GM23338 (cell line): Measurements from ENCODE around the gene SMIM21.

Experiments
- EZH2phosphoT487 ChIP-seq: fragments of 200-600 bp; sonication (generic); IDR thresholded peaks from one replicate; pipeline ENCODE4 v1.8.1; 2018; ENCODE audit warnings: antibody characterized with exemption; ENCODE audit not compliant: unreplicated experiment
- TF ChIP-seq, protein P1 (sequence below), 2 experiments: fragments of 200-600 bp in 1 of 2; sonication (generic) in 1 of 2; conservative IDR thresholded peaks; 2 replicates each; pipeline versions ENCODE4 v1.5.1 to v1.6.1; 2016 to 2017; ENCODE audit warnings: antibody characterized with exemption in 2 of 2, low read depth in 2 of 2, mild to moderate bottlenecking in 2 of 2, moderate library complexity in 1 of 2

DNA sequence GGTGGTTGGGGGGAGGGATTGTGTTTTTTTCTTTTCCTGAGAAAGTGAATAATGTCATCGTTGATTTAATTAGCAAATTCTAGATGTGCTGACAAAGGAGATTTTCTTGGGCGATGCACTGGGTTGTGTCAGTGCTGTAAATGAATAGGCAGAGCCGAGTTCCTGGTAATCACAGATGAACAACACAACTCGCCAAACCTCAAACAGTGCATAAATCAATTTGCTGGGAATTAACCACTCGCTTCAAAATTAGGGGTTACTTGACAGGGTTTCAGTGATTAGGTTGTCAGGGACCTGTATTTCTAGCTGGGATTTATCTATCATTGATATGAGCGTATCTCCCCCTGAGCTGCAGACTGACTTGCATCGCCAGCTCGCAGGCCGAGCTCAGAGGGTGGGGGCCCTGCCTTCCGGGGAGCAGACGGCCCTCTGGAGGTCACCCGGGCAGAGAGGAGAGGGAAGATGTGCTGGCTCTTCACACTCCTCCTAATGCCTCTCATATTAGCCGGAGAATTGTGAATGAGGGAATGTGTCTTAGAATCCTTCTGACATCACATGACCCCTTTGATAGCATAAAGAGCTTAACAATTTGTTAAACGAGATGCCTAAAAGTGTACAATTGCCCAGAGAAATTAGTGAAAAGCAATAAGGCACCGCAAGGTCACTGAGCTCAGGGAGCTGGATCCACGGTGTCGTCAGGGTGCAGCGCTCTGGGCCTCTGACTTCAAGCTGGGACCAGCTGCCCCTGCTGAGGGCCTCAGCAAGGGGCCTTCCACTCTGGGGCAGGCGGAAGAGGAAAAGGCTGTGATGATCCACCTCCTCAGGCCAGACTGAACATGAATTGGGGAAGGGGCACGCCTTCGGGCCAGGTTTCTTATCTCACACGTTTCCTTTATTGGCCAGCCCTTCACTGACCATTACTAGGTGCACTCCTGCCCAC is 48.9 kb downstream of the SMIM21 start:
- no peak for TF ChIP-seq EZH2phosphoT487
- TF ChIP-seq, protein P1, sequence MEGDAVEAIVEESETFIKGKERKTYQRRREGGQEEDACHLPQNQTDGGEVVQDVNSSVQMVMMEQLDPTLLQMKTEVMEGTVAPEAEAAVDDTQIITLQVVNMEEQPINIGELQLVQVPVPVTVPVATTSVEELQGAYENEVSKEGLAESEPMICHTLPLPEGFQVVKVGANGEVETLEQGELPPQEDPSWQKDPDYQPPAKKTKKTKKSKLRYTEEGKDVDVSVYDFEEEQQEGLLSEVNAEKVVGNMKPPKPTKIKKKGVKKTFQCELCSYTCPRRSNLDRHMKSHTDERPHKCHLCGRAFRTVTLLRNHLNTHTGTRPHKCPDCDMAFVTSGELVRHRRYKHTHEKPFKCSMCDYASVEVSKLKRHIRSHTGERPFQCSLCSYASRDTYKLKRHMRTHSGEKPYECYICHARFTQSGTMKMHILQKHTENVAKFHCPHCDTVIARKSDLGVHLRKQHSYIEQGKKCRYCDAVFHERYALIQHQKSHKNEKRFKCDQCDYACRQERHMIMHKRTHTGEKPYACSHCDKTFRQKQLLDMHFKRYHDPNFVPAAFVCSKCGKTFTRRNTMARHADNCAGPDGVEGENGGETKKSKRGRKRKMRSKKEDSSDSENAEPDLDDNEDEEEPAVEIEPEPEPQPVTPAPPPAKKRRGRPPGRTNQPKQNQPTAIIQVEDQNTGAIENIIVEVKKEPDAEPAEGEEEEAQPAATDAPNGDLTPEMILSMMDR (conservative IDR thresholded peaks at IDR 0.05; ENCODE audit: low read depth in 2 of 2) = 0 out of 4 replicates have a peak, but pooled peaks of 1 of the 2 experiments have one; percentile 9
